Vagina (tissue), 2 donors: Measurements from ENCODE around the gene RUNDC1. TPM values are rescaled to one million over a fixed set of nuclear protein-coding genes. Genes with fewer than 3 reads are reported as not detected.

Experiments used
- DNase-seq, 2 donors: peaks; one replicate each; pipeline ENCODE4 v3.0.0-alpha.2; 2017; ENCODE audit errors: extremely low spot score in 2 of 2
- H3K27ac ChIP-seq: fragments of 200-600 bp; sonication (generic); one replicate; pipeline ENCODE4 v1.5.1; 2019
- H3K27me3 ChIP-seq: fragments of 200-600 bp; sonication (generic); one replicate; pipeline ENCODE4 v1.5.1; 2019
- H3K36me3 ChIP-seq, 2 donors: fragments of 200-600 bp; sonication (generic); one replicate each; pipeline ENCODE4 v1.5.1; 2017 to 2019
- H3K4me1 ChIP-seq: fragments of 200-600 bp; sonication (generic); one replicate; pipeline ENCODE4 v1.5.1; 2019
- H3K4me3 ChIP-seq, 2 donors: fragments of 200-600 bp; sonication (generic); 1 replicate in 1 of 2; 2 replicates in 1 of 2; pipeline ENCODE4 v1.5.1; 2016 to 2019
- H3K9me3 ChIP-seq: fragments of 200-600 bp; sonication (generic); one replicate; pipeline ENCODE4 v1.5.1; 2019
- CTCF ChIP-seq, 3 experiments: fragments of 450-650 bp in 2 of 3; fragments of 200-600 bp in 1 of 3; sonication (generic) in 1 of 3; IDR thresholded peaks; one replicate each; pipeline ENCODE4 v1.5.1; 2017 to 2019; ENCODE audit warnings: antibody characterized with exemption in 3 of 3, mild to moderate bottlenecking in 2 of 3, moderate library complexity in 2 of 3
- POLR2A ChIP-seq, 2 donors: fragments of 450-650 bp; IDR thresholded peaks; one replicate each; pipeline ENCODE4 v1.6.1; 2017; ENCODE audit warnings: antibody characterized with exemption in 2 of 2, mild to moderate bottlenecking in 2 of 2, moderate library complexity in 2 of 2
- POLR2AphosphoS5 ChIP-seq, 2 donors: sonication (generic); formaldehyde crosslinking; IDR thresholded peaks; one replicate each; pipeline ENCODE4 v1.9.0; 2017; ENCODE audit warnings: antibody characterized with exemption in 2 of 2, mild to moderate bottlenecking in 2 of 2, low read depth in 1 of 2; ENCODE audit not compliant: insufficient read depth in 1 of 2
- intact Hi-C: fragments of 100-400 bp; cut with DNase I; formaldehyde crosslinking; loops from one replicate; pipeline ENCODE4 v1.15.1; 2023
- total RNA-seq: library from RNA; depleted of rRNA; stranded (reverse); fragments of >200 nt; gene quantifications from one replicate; pipeline ENCODE4 v1.2.3, GENCODE V29; 2016

Gene RUNDC1
- total RNA-seq, 1 donor from 2014 or later: 21.4 TPM

DNA sequence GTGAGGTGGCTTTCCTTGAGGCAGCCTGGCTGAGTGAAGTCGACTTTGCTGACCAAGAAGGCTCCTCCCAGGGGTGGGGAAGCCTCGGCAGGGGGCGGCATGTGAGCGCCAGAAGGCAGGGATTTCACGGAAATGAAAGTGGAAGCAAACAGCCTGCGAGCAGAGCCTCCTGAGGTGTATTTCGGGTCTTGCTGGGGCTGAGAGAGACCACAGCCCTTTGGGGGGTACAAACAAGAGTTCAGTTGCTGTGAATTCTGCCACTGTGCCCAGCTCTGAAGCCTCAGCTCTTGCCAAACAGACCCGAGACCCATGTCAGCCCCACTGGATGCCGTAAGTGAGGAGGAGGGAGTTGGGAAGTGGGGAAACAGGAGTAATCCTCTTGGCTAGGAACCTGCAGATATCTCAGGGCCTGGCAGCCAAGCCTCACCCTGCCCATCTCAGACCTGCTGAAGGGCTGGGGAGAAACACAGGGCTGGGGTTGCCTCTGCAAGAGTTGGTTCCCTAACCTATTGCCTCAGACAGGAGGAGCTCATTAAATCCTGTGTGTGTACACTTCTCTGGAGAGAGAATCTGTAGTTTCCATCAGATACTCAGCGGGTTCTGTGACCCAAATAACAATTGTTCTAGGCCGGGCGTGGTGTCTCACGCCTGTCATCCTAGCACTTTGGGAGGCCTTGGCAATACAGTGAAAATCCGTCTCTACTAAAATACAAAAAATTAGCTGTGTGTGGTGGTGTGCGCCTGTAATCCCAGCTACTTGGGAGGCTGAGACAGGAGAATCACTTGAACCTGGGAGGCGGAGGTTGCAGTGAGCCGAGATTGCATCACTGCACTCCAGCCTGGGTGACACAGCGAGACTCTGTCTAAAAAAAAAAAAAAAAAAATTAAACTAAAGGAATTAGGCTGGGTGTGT lies 26.5 kb downstream of the RUNDC1 start, which contains the start of gene IFI35:
IFI35 (plus strand) TSS at position 146 of the 913 bp plus-strand sequence; CDS start at position 310, 164 bp downstream.
- Histone ChIP-seq H3K36me3 (peaks cover 0 to 22% of the 10 kb centered on the region in 2 donors), H3K27me3 (no peaks in the 10 kb centered on the region), H3K9me3 (no peaks in the 10 kb centered on the region), H3K4me3 (peak within 1 kb of the TSS; percentile 64 to 78), H3K4me1 (peaks cover 50% of the 10 kb centered on the region), H3K27ac (peak within 1 kb of the TSS; percentile 88)
- peak; percentile 21 to 85 (median 36) for TF ChIP-seq CTCF (IDR thresholded peaks at IDR 0.05)
- TF ChIP-seq POLR2A (IDR thresholded peaks at IDR 0.05): peak in 1 of 2 donors; percentile 34
- TF ChIP-seq POLR2AphosphoS5 (IDR thresholded peaks at IDR 0.05; ENCODE audit: insufficient read depth in 1 of 2, low read depth in 1 of 2): peak; percentile 77 to 84
- DNase-seq: peak in 1 of 2 donors; percentile 94
- intact Hi-C loops: no loop called here

- DNase-seq: no peak
- peaks cover 0 to 16% of the 10 kb centered on the region in 2 donors for H3K36me3 ChIP-seq
- intact Hi-C loops: no loop called here
- H3K27me3 ChIP-seq: no peaks in the 10 kb centered on the region
- peaks cover 82% of the 10 kb centered on the region for H3K4me1 ChIP-seq
- TF ChIP-seq POLR2AphosphoS5 (IDR thresholded peaks at IDR 0.05; ENCODE audit: insufficient read depth in 1 of 2, low read depth in 1 of 2) (no peak), CTCF (IDR thresholded peaks at IDR 0.05) (no peak)
- no peak overlapping the region for H3K4me3 ChIP-seq
- H3K9me3 ChIP-seq: no peaks in the 10 kb centered on the region
- H3K27ac ChIP-seq: no peak overlapping the region
Measured at GRCh38 chr17:43010667-43011308, 30.4 kb downstream of the RUNDC1 start.

DNA sequence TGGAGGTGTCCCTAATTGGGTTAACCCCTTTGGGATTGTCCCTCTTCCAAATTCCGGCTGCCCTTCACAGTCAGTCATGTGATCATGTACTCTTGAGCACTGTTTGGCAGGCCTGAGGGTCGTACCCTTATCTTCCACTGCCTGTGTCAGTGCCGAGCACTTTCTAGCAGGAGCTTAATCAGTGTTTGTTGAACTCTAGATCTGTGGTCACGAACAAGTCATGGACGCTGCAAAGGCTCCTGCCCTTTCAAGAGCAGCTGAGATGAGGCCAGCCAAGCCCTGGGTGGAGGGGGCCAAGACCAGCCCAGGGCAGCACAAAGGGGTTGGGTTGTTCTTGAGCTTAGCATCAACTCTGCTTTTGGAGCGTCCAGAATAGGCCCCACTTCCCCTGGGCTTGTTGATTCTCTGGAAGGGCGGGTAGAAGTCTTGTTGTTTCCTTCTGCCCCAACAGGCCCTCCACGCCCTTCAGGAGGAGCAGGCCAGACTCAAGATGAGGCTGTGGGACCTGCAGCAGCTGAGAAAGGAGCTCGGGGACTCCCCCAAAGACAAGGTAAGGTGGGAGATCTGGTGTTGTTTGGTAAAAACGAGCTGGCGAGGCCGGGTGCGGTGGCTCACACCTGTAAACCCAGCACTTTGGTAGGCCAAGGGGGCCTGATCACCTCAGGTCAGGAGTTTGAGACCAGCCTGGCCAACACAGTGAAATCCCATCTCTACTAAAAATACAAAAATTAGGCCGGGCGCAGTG lies 31.5 kb downstream of the RUNDC1 start:
- Histone ChIP-seq H3K27ac (peak overlapping the region; percentile 25), H3K36me3 (peaks cover 0 to 26% of the 10 kb centered on the region in 2 donors)
- intact Hi-C loops: no loop called here

GRCh38 chr17:43013296-43013695 lies 32.9 kb downstream of the RUNDC1 start:
- Histone ChIP-seq H3K9me3 (no peaks in the 10 kb centered on the region), H3K4me1 (peaks cover 74% of the 10 kb centered on the region), H3K36me3 (peaks cover 0 to 35% of the 10 kb centered on the region in 2 donors), H3K27me3 (no peaks in the 10 kb centered on the region), H3K27ac (peak overlapping the region; percentile 25), H3K4me3 (no peak overlapping the region)
- DNase-seq: no peak
- intact Hi-C loops: no loop called here
- TF ChIP-seq POLR2AphosphoS5 (IDR thresholded peaks at IDR 0.05; ENCODE audit: insufficient read depth in 1 of 2, low read depth in 1 of 2) (no peak), POLR2A (IDR thresholded peaks at IDR 0.05) (no peak), CTCF (IDR thresholded peaks at IDR 0.05) (no peak)

More for the DNA sequence above, 31.5 kb downstream of the RUNDC1 start:
- DNase-seq: no peak
- Histone ChIP-seq H3K27me3 (no peaks in the 10 kb centered on the region), H3K4me1 (peaks cover 81% of the 10 kb centered on the region), H3K4me3 (no peak overlapping the region), H3K9me3 (no peaks in the 10 kb centered on the region)
- no peak for TF ChIP-seq POLR2A (IDR thresholded peaks at IDR 0.05)
- TF ChIP-seq CTCF (IDR thresholded peaks at IDR 0.05): no peak
- no peak for TF ChIP-seq POLR2AphosphoS5 (IDR thresholded peaks at IDR 0.05; ENCODE audit: insufficient read depth in 1 of 2, low read depth in 1 of 2)
